ENCODE data around the gene CREB3L1. TPM values are rescaled to one million over a fixed set of nuclear protein-coding genes. Genes with fewer than 3 reads are reported as not detected.

The CREB3L1 gene
- total and polyA plus RNA-seq, 4 donors, result 16.8 to 54.0 (median 36.8) TPM

DNA sequence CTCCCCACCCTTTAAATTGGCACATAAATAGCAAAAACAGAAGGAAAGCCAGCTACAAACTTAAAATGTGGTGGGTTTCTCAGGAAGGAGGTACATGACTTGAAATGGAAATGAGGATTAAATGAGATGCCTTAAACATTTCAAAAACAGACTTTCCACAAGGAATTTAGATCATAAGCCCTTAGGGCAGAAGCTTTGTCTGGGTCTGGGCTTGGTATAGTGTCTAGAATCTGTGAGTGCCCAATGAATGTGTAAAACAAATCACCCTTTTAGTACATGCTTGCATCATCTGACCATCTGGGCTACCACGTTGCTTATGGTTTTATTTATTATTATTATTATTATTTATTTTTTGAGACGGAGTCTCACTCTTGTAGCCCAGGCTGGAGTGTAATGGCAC lies 37.1 kb upstream of the CREB3L1 start:
- no peak for DNase-seq
- 78 to 84% methylated on average over 2 of the region's 2 CpGs for WGBS, 2 donors
- H3K9me3 ChIP-seq (ENCODE audit: control insufficient read depth in 4 of 4, insufficient read depth in 3 of 4, low read length in 3 of 4), result no peaks in the 10 kb centered on the region

GRCh38 chr11:46240861-46241260 lies 36.6 kb upstream of the CREB3L1 start:
- TF ChIP-seq, protein P1, sequence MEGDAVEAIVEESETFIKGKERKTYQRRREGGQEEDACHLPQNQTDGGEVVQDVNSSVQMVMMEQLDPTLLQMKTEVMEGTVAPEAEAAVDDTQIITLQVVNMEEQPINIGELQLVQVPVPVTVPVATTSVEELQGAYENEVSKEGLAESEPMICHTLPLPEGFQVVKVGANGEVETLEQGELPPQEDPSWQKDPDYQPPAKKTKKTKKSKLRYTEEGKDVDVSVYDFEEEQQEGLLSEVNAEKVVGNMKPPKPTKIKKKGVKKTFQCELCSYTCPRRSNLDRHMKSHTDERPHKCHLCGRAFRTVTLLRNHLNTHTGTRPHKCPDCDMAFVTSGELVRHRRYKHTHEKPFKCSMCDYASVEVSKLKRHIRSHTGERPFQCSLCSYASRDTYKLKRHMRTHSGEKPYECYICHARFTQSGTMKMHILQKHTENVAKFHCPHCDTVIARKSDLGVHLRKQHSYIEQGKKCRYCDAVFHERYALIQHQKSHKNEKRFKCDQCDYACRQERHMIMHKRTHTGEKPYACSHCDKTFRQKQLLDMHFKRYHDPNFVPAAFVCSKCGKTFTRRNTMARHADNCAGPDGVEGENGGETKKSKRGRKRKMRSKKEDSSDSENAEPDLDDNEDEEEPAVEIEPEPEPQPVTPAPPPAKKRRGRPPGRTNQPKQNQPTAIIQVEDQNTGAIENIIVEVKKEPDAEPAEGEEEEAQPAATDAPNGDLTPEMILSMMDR (IDR thresholded peaks at IDR 0.05; ENCODE audit: control extremely low read depth, extremely low read depth), result no peak
- peaks cover 0 to 20% (median 10%) of the 10 kb centered on the region in 3 donors for H3K27me3 ChIP-seq (ENCODE audit: control insufficient read depth in 3 of 3, insufficient read depth in 3 of 3, low read length in 2 of 3)
- H3K4me3 ChIP-seq, result no peak overlapping the region
- WGBS, 2 donors, result 88 to 93% methylated on average over 7 of the region's 7 CpGs
- no peak for ATAC-seq (ENCODE audit: insufficient read depth, low FRiP score)
- H3K9ac ChIP-seq (ENCODE audit: insufficient read depth in 1 of 2, low read length in 2 of 2), result no peak overlapping the region
- DNase-seq, result no peak
- no peak overlapping the region for H3K27ac ChIP-seq (ENCODE audit: low read depth in 1 of 2, low read length in 1 of 2)
- no peaks in the 10 kb centered on the region for H3K9me3 ChIP-seq (ENCODE audit: control insufficient read depth in 4 of 4, insufficient read depth in 3 of 4, low read length in 3 of 4)
- H3K36me3 ChIP-seq (ENCODE audit: control insufficient read depth in 4 of 4, insufficient read depth in 4 of 4, low read length in 4 of 4), result no peaks in the 10 kb centered on the region
- peaks cover 6 to 35% (median 14%) of the 10 kb centered on the region in 5 donors for H3K4me1 ChIP-seq (ENCODE audit: control insufficient read depth in 5 of 5, insufficient read depth in 5 of 5, low read length in 5 of 5)

More for the DNA sequence above, 37.1 kb upstream of the CREB3L1 start:
- TF ChIP-seq, protein P1 (IDR thresholded peaks at IDR 0.05; ENCODE audit: control extremely low read depth, extremely low read depth), result no peak
- Histone ChIP-seq H3K4me3 (no peak overlapping the region), H3K36me3 (ENCODE audit: control insufficient read depth in 4 of 4, insufficient read depth in 4 of 4, low read length in 4 of 4) (no peaks in the 10 kb centered on the region), H3K9ac (ENCODE audit: insufficient read depth in 1 of 2, low read length in 2 of 2) (no peak overlapping the region), H3K27ac (ENCODE audit: low read depth in 1 of 2, low read length in 1 of 2) (no peak overlapping the region), H3K27me3 (ENCODE audit: control insufficient read depth in 3 of 3, insufficient read depth in 3 of 3, low read length in 2 of 3) (peaks cover 0 to 25% (median 10%) of the 10 kb centered on the region in 3 donors), H3K4me1 (ENCODE audit: control insufficient read depth in 5 of 5, insufficient read depth in 5 of 5, low read length in 5 of 5) (peaks cover 6 to 35% (median 14%) of the 10 kb centered on the region in 5 donors)
- ATAC-seq (ENCODE audit: insufficient read depth, low FRiP score), result no peak

DNA sequence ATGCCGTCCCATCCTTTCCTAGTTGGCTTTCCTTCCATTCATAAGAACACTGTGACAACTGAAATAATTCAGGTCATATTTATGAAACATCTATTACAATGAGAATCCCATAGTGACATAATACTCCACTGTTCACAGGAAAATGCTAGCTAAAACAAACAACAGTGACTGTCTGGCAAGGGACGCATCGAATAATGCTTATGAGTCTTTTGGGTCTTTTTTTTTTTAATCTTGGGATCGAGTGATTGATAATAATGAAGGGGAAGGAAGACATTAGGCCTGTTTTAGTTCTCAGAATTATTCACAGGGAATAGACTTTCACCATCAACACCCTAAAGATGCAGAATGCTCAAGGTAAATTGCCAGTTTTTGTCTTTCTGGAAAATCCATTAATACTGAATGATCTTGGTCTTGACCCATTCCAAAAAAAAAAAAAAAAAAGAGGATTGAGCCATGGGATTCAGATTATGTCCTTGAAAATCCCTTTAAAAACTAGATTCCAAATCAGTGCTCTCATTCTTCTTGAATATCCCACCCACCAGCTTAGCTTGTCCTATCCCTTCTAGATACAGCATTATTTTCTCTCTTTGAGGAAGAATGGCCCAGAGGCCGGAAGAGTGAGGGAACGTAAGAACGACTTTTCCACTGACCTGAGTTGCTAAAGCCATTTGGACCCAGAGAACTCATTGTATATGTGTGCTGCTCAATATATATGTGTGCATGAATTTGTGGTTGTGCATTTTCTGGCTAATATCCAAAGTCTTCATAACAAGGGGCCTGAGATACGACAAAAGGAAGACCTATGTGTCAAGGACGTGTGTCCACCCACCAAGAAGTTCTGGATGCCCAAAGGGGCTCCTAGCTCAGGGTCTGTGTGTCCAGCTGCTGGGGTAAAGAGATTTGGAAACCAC lies 35.2 kb upstream of the CREB3L1 start:
- 80 to 81% methylated on average over 9 of the region's 9 CpGs for WGBS, 2 donors
- ATAC-seq (ENCODE audit: insufficient read depth, low FRiP score), result no peak
- Histone ChIP-seq H3K4me1 (ENCODE audit: control insufficient read depth in 5 of 5, insufficient read depth in 5 of 5, low read length in 5 of 5) (peaks cover 6 to 32% (median 14%) of the 10 kb centered on the region in 5 donors), H3K9me3 (ENCODE audit: control insufficient read depth in 4 of 4, insufficient read depth in 3 of 4, low read length in 3 of 4) (no peaks in the 10 kb centered on the region), H3K27ac (ENCODE audit: low read depth in 1 of 2, low read length in 1 of 2) (peak overlapping the region; percentile 90 to 95), H3K27me3 (ENCODE audit: control insufficient read depth in 3 of 3, insufficient read depth in 3 of 3, low read length in 2 of 3) (peaks cover 0 to 6% (median under 1%) of the 10 kb centered on the region in 3 donors), H3K36me3 (ENCODE audit: control insufficient read depth in 4 of 4, insufficient read depth in 4 of 4, low read length in 4 of 4) (no peaks in the 10 kb centered on the region), H3K4me3 (no peak overlapping the region), H3K9ac (ENCODE audit: insufficient read depth in 1 of 2, low read length in 2 of 2) (no peak overlapping the region)
- no peak for DNase-seq
- TF ChIP-seq, protein P1 (IDR thresholded peaks at IDR 0.05; ENCODE audit: control extremely low read depth, extremely low read depth), result no peak

Measured in lung (tissue), 12 donors.